Mucosa of descending colon (tissue), 3 donors: ENCODE data around the gene PCF11. TPM values are rescaled to one million over a fixed set of nuclear protein-coding genes. Genes with fewer than 3 reads are reported as not detected.
"Not testable (repeated sequence)": the region's sequence is repeated elsewhere in the genome, so short reads cannot be mapped to it uniquely, and the experiment has no call there.

ENCODE experiments used
- ATAC-seq: fragments of 200-7000 bp; cut with Tn5 transposase; one replicate; pipeline ENCODE4 v1.9.1; 2020; ENCODE audit warnings: mild to moderate bottlenecking, moderate library complexity
- DNase-seq, 3 donors: peaks; one replicate each; pipeline ENCODE4 v3.0.0-alpha.2; 2020
- H3K36me3 ChIP-seq: fragments of 200-600 bp; one replicate; pipeline ENCODE4 v1.8.0; 2021; ENCODE audit warnings: low read depth, mild to moderate bottlenecking
- H3K4me1 ChIP-seq: fragments of 200-600 bp; one replicate; pipeline ENCODE4 v1.8.0; 2021; ENCODE audit warnings: low read depth, mild to moderate bottlenecking
- H3K4me3 ChIP-seq: fragments of 200-600 bp; one replicate; pipeline ENCODE4 v1.8.0; 2021; ENCODE audit warnings: mild to moderate bottlenecking
- H3K9me3 ChIP-seq: fragments of 200-600 bp; one replicate; pipeline ENCODE4 v1.8.0; 2021; ENCODE audit warnings: mild to moderate bottlenecking
- intact Hi-C, 2 donors: fragments of 100-400 bp; cut with DNase I in 1 of 2; cut with micrococcal nuclease in 1 of 2; formaldehyde crosslinking; loops; one replicate each; pipeline versions ENCODE4 v1.11.0 to v1.11.1; 2022; cut with DNase I, micrococcal nuclease
- total RNA-seq, 3 donors: library from RNA; stranded (reverse); fragmentation: NEBNext Ultra II Directional in 2 of 3; extraction: Animal tissue kit (Norgen Biotek cat#: 25700) in 2 of 3; gene quantifications; one replicate each; pipeline versions ENCODE4 v1.2.1 to v1.2.4, GENCODE V29; 2021 to 2023
- TF ChIP-seq, protein P1 (sequence below): fragments of 200-600 bp; IDR thresholded peaks from one replicate; pipeline ENCODE4 v1.8.0; 2022; ENCODE audit warnings: antibody characterized with exemption, mild to moderate bottlenecking
- donor health status: DM: no; HTN: no; CAD: no; lungs with moderate emphysema.
- donor health status: DM: no; HTN: no; CAD: no.
- donor health status: DM: no; HTN: yes; CAD: no.

Gene PCF11
- total RNA-seq, 3 donors from 2014 or later = 57.2 to 60.5 (median 58.7) TPM

DNA sequence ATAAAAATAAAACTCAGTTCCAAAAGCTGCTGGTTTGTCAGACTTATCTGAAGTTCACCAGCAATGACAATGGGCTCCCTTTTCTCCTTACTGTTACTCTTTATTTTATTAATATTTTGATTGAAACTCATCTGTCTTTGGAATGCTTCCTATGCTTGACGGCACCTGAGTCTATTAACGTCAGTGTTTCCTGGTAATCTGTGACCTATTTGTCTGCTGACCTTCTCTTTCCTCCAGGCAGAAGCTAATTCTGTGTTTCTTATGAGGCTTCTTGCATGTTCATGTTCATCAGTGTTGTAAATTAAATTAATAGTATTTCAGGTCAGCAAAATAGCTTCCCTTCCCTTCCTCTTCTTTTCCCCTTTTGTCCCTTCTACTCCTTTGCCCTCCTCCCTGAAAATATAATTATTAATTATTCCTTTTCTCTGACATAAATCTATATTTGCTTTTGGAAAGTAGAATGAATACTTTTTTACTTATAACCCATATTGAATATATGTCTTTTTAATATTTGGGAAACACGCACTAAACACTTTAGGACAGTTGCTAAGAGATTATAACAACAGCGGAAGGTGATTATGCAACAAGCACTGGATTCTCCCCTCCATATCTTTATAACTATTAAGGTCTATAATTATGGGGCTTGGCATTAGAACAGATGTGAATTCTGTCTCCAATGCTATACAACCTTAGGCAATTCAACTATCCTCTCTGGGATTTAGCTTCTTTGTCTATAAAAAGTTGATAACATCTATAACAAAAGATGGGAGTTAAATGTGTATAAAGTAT, 32.1 kb upstream of the PCF11 start:
- Histone ChIP-seq H3K36me3 (no peaks in the 10 kb centered on the region), H3K4me3 (no peak overlapping the region), H3K4me1 (no peaks in the 10 kb centered on the region), H3K9me3 (no peaks in the 10 kb centered on the region)
- intact Hi-C loops = no loop called here
- TF ChIP-seq, protein P1, sequence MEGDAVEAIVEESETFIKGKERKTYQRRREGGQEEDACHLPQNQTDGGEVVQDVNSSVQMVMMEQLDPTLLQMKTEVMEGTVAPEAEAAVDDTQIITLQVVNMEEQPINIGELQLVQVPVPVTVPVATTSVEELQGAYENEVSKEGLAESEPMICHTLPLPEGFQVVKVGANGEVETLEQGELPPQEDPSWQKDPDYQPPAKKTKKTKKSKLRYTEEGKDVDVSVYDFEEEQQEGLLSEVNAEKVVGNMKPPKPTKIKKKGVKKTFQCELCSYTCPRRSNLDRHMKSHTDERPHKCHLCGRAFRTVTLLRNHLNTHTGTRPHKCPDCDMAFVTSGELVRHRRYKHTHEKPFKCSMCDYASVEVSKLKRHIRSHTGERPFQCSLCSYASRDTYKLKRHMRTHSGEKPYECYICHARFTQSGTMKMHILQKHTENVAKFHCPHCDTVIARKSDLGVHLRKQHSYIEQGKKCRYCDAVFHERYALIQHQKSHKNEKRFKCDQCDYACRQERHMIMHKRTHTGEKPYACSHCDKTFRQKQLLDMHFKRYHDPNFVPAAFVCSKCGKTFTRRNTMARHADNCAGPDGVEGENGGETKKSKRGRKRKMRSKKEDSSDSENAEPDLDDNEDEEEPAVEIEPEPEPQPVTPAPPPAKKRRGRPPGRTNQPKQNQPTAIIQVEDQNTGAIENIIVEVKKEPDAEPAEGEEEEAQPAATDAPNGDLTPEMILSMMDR = no peak
- no peak for DNase-seq
- ATAC-seq = no peak

DNA sequence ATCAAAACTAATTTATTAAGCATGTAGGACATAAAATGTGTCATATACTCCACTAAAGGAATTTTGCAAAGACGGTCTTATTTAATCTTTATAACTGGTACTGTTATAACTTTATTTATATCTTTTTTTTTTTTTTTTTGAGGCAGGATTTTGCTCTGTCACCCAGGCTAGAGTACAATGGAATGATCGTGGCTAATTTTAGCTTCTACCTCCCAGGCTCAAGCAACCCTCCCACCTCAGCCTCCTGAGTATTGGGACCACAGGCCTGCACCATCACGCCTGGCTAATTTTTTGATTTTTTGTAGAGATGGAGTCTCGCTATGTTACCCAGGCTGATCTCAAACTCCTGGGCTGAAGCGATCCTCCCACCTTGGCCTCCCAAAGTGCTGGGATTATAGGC, 31.4 kb upstream of the PCF11 start:
- H3K4me3 ChIP-seq = no peak overlapping the region
- H3K4me1 ChIP-seq = no peaks in the 10 kb centered on the region
- intact Hi-C loops = no loop called here
- H3K9me3 ChIP-seq = no peaks in the 10 kb centered on the region
- H3K36me3 ChIP-seq = no peaks in the 10 kb centered on the region
- DNase-seq = no peak
- no peak for ATAC-seq
- TF ChIP-seq, protein P1 = no peak

DNA sequence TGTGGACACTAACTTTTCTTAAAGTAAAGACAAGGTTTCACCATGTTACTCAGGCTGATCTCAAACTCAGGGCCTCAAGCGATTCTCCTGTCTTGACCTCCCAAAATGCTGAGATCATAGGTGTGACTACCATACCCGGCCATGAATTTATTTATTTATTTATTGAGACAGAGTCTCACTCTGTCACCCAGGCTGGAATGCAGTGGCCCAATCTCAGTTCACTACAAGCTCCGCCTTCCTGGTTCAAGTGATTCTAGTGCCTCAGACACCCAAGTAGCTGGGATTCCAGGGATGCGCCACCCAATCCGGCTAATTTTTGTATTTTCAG, 29.7 kb upstream of the PCF11 start:
- H3K36me3 ChIP-seq = no peaks in the 10 kb centered on the region
- H3K4me3 ChIP-seq = no peak overlapping the region
- no peak for DNase-seq
- no peaks in the 10 kb centered on the region for H3K4me1 ChIP-seq
- intact Hi-C loops = no loop called here
- H3K9me3 ChIP-seq = no peaks in the 10 kb centered on the region
- TF ChIP-seq, protein P1 = no peak
- no peak for ATAC-seq

DNA sequence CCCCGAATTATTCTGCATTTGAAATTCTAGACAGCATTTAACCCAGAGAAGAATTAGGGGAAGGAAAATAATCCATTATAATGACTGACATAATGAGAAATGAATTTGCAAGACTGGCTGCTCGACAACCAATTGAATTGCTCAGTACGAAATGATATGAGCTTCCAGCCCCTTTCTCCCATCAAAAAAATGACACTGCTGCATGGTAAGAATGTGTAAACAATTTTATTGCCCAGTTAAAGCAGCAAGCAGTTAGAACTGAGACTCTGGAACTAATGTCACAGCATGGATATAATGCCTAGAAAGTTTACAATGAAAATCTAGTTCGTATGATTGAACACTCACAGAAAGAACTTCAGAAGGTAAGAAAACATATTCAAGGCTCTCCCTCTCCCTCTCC, 24.7 kb upstream of the PCF11 start:
- no peaks in the 10 kb centered on the region for H3K36me3 ChIP-seq
- no peak for ATAC-seq
- no peak overlapping the region for H3K4me3 ChIP-seq
- no peaks in the 10 kb centered on the region for H3K9me3 ChIP-seq
- DNase-seq = no peak
- TF ChIP-seq, protein P1 = no peak
- no peaks in the 10 kb centered on the region for H3K4me1 ChIP-seq
- intact Hi-C loops = no loop called here

DNA sequence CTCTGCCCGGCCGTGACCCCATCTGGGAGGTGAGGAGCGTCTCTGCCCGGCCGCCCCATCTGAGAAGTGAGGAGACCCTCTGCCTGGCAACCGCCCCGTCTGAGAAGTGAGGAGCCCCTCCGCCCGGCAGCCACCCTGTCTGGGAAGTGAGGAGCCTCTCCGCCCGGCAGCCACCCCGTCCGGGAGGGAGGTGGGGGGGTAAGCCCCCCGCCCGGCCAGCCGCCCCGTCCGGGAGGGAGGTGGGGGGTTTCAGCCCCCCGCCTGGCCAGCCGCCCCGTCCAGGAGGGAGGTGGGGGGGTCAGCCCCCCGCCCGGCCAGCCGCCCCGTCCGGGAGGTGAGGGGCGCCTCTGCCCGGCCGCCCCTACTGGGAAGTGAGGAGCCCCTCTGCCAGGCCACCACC, 23.7 kb upstream of the PCF11 start:
- ATAC-seq, H3K4me3 ChIP-seq, intact Hi-C loops, DNase-seq, H3K36me3 ChIP-seq, H3K9me3 ChIP-seq, H3K4me1 ChIP-seq: not testable (repeated sequence)

DNA sequence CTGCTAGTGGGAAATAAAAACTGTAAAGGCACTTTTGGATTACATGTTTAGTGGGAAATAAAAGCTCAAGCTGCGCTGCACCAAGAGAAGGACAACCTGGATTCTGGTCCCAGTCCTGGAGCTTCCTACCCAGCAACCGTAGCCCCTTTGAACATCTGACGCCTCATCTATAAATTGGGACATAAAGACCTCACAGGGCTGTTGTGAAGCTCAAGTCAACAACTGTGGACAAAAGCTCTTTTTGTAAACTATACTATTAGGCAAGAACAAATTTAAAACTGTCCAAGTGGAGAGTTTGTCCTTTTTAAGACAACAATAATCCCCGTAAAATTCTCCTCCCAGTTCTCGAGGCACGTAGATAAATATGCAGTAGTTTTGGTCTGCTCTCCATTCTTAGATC, 17.6 kb upstream of the PCF11 start:
- no peaks in the 10 kb centered on the region for H3K36me3 ChIP-seq
- H3K9me3 ChIP-seq = no peaks in the 10 kb centered on the region
- DNase-seq (no peak), ATAC-seq (no peak)
- H3K4me3 ChIP-seq = no peak overlapping the region
- H3K4me1 ChIP-seq = no peaks in the 10 kb centered on the region
- TF ChIP-seq, protein P1 = no peak
- intact Hi-C loops = no loop called here
